Lower lobe of right lung (tissue), 2 donors: ENCODE data around the gene AMBRA1. TPM values are rescaled to one million over a fixed set of nuclear protein-coding genes. Genes with fewer than 3 reads are reported as not detected.

Experiments used
- ATAC-seq, 2 donors: fragments of 200-7000 bp; cut with Tn5 transposase; one replicate each; pipeline ENCODE4 v1.9.1; 2020 to 2022; ENCODE audit warnings: mild to moderate bottlenecking in 2 of 2, moderate library complexity in 2 of 2
- DNase-seq: peaks from one replicate; pipeline ENCODE4 v3.0.0-alpha.2; 2020
- H3K27ac ChIP-seq: fragments of 200-600 bp; one replicate; pipeline ENCODE4 v1.8.0; 2022
- H3K27me3 ChIP-seq: fragments of 200-600 bp; one replicate; pipeline ENCODE4 v1.8.0; 2022; ENCODE audit warnings: low read depth
- H3K36me3 ChIP-seq: fragments of 200-600 bp; one replicate; pipeline ENCODE4 v1.8.0; 2022; ENCODE audit warnings: mild to moderate bottlenecking
- H3K4me1 ChIP-seq: fragments of 200-600 bp; one replicate; pipeline ENCODE4 v1.8.0; 2022
- H3K4me3 ChIP-seq: fragments of 200-600 bp; one replicate; pipeline ENCODE4 v1.8.0; 2022; ENCODE audit warnings: mild to moderate bottlenecking
- H3K9me3 ChIP-seq: fragments of 200-600 bp; one replicate; pipeline ENCODE4 v1.8.0; 2022
- CTCF ChIP-seq: fragments of 200-600 bp; IDR thresholded peaks from one replicate; pipeline ENCODE4 v1.8.0; 2022; ENCODE audit warnings: antibody characterized with exemption, mild to moderate bottlenecking
- intact Hi-C: fragments of 100-400 bp; cut with DNase I; formaldehyde crosslinking; loops from one replicate; pipeline ENCODE4 v1.11.0; 2022
- total RNA-seq: library from RNA; stranded (reverse); fragmentation: NEBNext Ultra II Directional; extraction: Animal tissue kit (Norgen Biotek cat#: 25700); gene quantifications from one replicate; pipeline ENCODE4 v1.2.1, GENCODE V29; 2021
- donor health status: DM: no; HTN: yes; CAD: no; lungs with severe emphysema.

The AMBRA1 gene
- total RNA-seq, 1 donor from 2014 or later = 39.9 TPM

GRCh38 chr11:46512261-46512881, 81.5 kb downstream of the AMBRA1 start:
- no peak for ATAC-seq
- intact Hi-C loops = no loop called here
- DNase-seq = no peak
- H3K9me3 ChIP-seq = no peaks in the 10 kb centered on the region
- peaks cover 15% of the 10 kb centered on the region for H3K36me3 ChIP-seq
- H3K4me1 ChIP-seq = peaks cover 11% of the 10 kb centered on the region
- no peak overlapping the region for H3K27ac ChIP-seq
- no peaks in the 10 kb centered on the region for H3K27me3 ChIP-seq
- H3K4me3 ChIP-seq = no peak overlapping the region
- TF ChIP-seq CTCF = no peak

GRCh38 chr11:46511342-46511741, 82.5 kb downstream of the AMBRA1 start:
- no peaks in the 10 kb centered on the region for H3K27me3 ChIP-seq
- intact Hi-C loops = no loop called here

GRCh38 chr11:46508360-46508759, 85.5 kb downstream of the AMBRA1 start:
- no peak overlapping the region for H3K27ac ChIP-seq
- no peaks in the 10 kb centered on the region for H3K9me3 ChIP-seq
- H3K4me3 ChIP-seq = no peak overlapping the region
- H3K27me3 ChIP-seq = no peaks in the 10 kb centered on the region
- ATAC-seq (no peak), DNase-seq (no peak)
- TF ChIP-seq CTCF = no peak
- H3K36me3 ChIP-seq = peaks cover 45% of the 10 kb centered on the region
- H3K4me1 ChIP-seq = peaks cover 12% of the 10 kb centered on the region
- intact Hi-C loops = no loop called here

More at GRCh38 chr11:46511342-46511741, 82.5 kb downstream of the AMBRA1 start:
- Histone ChIP-seq H3K4me1 (peaks cover 15% of the 10 kb centered on the region), H3K27ac (no peak overlapping the region), H3K9me3 (no peaks in the 10 kb centered on the region), H3K4me3 (no peak overlapping the region), H3K36me3 (peaks cover 22% of the 10 kb centered on the region)
- no peak for ATAC-seq
- no peak for TF ChIP-seq CTCF
- no peak for DNase-seq

GRCh38 chr11:46506483-46506791, 87.4 kb downstream of the AMBRA1 start:
- H3K27me3 ChIP-seq = no peaks in the 10 kb centered on the region
- no peak for DNase-seq
- intact Hi-C loops = no loop called here
- no peaks in the 10 kb centered on the region for H3K9me3 ChIP-seq
- no peak overlapping the region for H3K27ac ChIP-seq
- ATAC-seq = peak; percentile 26 to 65
- TF ChIP-seq CTCF = no peak
- H3K36me3 ChIP-seq = peaks cover 47% of the 10 kb centered on the region
- H3K4me3 ChIP-seq = no peak overlapping the region
- peaks cover 11% of the 10 kb centered on the region for H3K4me1 ChIP-seq

- DNase-seq (no peak), ATAC-seq (peak in 1 of 2 donors; percentile 51)
- Histone ChIP-seq H3K27ac (no peak overlapping the region), H3K36me3 (peaks cover 52% of the 10 kb centered on the region), H3K9me3 (no peaks in the 10 kb centered on the region), H3K4me3 (no peak overlapping the region), H3K27me3 (no peaks in the 10 kb centered on the region), H3K4me1 (peaks cover 11% of the 10 kb centered on the region)
- intact Hi-C loops = no loop called here
- TF ChIP-seq CTCF = no peak
These were observed 87.9 kb downstream of the AMBRA1 start for GRCh38 chr11:46505741-46506482.
